Neural progenitor cell (in vitro differentiated cells): ENCODE results near the gene WDPCP.

Source experiments
- EZH2 ChIP-seq: fragments of 200-600 bp; sonication (generic); IDR thresholded peaks from 2 replicates; pipeline ENCODE4 v1.6.1; 2017; ENCODE audit warnings: antibody characterized with exemption, mild to moderate bottlenecking, moderate library complexity
- EZH2phosphoT487 ChIP-seq: fragments of 200-600 bp; sonication (generic); IDR thresholded peaks from 2 replicates; pipeline ENCODE4 v1.6.1; 2017; ENCODE audit warnings: antibody characterized with exemption
- TF ChIP-seq, protein P1 (sequence below): fragments of 200-600 bp; sonication (generic); IDR thresholded peaks from 2 replicates; pipeline ENCODE4 v1.5.1; 2017; ENCODE audit warnings: antibody characterized with exemption, mild to moderate bottlenecking

DNA sequence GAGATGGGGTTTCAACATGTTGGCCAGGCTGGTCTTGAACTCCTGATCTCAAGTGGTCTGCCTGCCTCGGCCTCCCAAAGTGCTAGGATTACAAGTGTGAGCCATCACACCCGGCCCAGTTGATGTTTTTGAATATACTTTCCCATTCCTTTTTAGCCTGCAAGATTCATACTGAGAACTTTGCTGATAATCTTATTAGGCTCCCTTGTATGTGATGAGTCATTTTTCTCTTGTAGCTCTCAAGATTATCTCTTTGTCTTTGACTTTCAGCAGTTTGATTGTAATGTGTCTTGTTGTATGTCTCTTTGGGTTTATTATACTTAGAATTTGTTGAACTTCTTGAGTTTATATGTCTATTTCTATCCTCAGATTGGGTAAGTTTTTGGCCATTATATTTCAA, 456.3 kb downstream of the WDPCP start:
- TF ChIP-seq, protein P1, sequence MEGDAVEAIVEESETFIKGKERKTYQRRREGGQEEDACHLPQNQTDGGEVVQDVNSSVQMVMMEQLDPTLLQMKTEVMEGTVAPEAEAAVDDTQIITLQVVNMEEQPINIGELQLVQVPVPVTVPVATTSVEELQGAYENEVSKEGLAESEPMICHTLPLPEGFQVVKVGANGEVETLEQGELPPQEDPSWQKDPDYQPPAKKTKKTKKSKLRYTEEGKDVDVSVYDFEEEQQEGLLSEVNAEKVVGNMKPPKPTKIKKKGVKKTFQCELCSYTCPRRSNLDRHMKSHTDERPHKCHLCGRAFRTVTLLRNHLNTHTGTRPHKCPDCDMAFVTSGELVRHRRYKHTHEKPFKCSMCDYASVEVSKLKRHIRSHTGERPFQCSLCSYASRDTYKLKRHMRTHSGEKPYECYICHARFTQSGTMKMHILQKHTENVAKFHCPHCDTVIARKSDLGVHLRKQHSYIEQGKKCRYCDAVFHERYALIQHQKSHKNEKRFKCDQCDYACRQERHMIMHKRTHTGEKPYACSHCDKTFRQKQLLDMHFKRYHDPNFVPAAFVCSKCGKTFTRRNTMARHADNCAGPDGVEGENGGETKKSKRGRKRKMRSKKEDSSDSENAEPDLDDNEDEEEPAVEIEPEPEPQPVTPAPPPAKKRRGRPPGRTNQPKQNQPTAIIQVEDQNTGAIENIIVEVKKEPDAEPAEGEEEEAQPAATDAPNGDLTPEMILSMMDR, result no peak
- TF ChIP-seq EZH2, result no peak
- TF ChIP-seq EZH2phosphoT487, result no peak
